ENCODE measurements around the gene PRELID3B.
"Not testable (repeated sequence)": the region's sequence is repeated elsewhere in the genome, so short reads cannot be mapped to it uniquely, and the experiment has no call there.

PRELID3B gene

DNA sequence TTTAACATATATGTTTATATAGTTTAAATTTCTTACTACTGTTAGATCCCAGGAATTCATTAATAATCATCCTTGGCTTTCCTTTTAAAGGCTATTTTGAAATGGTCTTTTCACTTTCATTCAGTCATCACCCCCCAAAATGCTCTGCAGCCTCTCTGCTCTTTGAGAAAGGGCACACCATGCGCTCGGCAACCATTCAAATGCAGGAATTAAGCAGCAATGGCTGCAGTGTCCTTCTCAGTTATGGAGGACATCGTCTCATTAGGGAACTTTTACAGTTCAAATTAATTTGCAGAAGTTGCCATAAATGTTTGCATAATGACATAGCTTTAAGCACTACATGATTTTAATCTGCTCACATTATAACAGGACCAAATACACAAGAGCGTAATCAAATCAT lies 17.1 kb downstream of the PRELID3B start:
- DNase-seq (ENCODE audit: low read depth): no peak

DNA sequence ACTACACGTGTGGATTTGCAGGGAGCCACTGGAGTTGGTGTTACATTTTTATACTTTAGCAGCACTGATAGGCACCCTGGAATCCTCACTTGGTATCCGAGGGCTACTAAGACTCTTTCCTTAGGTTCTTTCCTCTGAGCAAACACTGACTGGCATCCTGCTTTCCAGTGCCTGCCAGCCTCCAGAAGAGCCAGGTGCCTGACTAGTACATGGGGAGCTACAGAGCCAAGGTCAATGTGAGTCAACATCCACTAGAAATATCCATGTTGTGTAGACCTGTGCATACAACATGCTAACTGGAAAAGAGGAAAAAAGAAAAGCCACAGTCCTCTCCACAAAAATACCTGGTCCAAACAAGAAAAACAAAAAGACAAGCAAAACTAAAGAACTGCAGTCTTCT lies 17.5 kb downstream of the PRELID3B start:
- no peak for DNase-seq (ENCODE audit: low read depth)

DNA sequence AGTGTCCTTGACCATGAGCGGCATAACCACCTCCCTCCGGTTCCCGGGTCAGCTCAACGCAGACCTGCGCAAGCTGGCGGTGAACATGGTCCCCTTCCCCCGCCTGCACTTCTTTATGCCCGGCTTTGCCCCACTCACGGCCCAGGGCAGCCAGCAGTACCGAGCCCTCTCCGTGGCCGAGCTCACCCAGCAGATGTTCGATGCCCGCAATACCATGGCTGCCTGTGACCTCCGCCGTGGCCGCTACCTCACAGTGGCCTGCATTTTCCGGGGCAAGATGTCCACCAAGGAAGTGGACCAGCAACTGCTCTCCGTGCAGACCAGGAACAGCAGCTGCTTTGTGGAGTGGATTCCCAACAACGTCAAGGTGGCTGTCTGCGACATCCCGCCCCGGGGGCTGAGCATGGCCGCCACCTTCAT lies 18.5 kb downstream of the PRELID3B start:
- DNase-seq (ENCODE audit: low read depth): no peak

DNA sequence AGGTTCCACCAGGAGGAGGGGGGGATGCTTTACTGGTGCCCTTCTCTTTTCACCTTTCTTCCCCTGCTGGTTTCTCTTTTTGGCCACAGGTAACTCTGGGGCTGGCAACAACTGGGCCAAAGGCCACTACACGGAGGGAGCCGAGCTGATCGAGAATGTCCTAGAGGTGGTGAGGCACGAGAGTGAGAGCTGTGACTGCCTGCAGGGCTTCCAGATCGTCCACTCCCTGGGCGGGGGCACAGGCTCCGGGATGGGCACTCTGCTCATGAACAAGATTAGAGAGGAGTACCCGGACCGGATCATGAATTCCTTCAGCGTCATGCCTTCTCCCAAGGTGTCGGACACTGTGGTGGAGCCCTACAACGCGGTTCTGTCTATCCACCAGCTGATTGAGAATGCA lies 19.0 kb downstream of the PRELID3B start:
- DNase-seq (ENCODE audit: low read depth): no peak

DNA sequence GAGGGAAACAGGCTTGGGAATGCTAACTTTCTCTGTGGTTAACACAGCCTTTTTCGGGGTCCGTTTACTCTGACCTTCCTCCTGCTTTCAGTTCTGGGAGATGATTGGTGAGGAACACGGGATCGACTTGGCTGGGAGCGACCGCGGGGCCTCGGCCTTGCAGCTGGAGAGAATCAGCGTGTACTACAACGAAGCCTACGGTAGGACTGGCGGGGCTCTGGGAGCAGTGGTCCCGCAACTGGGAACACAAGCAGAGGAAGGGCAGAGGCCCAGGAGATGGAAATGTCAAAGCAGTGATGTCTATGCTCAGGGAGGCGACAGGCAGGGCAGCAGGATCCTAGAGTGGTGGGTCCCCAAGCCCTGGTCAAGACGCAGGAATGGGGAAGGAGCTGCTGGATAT lies 19.8 kb downstream of the PRELID3B start:
- no peak for DNase-seq (ENCODE audit: low read depth)

DNA sequence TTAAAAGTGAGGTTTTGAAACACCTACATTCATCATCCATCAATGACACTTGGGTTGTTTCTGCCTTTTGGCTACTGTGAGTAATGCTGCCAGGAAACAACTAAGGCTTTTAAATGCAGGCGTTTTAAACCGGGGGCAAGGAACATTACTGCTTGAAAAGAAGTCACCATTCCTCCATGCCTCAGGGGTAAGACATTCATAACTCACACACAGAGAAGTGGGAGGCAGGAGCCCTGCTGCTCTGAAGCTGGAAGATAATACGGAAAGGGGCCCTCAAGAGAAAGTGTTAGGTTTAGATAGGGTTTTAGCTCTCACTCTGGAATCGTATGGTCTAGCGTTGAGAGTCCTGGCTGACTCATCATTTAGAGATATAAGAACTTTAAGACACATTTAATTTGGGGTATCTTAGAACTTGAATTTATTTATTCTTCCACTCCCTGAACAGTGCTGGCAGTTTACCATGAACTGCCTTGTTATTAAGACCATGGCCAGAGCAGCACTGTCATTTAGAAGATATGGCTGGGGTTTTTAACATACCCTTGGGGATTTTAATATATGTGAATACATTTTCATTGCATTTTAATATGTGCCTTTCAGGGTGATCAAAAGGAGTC lies 21.5 kb downstream of the PRELID3B start:
- DNase-seq (ENCODE audit: low read depth): no peak

DNA sequence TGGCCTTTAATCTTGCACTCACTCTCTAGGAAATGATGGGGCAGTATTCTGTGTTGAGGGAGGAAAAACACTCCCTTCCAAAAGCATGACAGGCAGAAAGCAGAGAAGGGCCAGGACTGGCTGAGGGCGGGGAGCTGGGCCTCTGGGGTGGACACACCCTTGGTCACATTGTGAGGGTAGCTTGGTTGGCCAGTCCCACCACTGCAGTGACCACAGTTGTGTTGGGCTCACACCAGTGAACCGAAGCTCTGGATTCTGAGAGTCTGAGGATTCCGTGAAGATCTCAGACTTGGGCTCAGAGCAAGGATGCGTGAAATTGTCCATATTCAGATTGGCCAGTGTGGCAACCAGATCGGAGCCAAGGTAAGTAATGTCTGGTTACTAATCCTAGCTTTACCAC lies 23.4 kb downstream of the PRELID3B start, which contains the start of gene TUBB1:
TUBB1 (plus strand) TSS at position 213 of the 400 bp plus-strand sequence; CDS start at position 307, 94 bp downstream.
- no peak for DNase-seq (ENCODE audit: low read depth)

DNA sequence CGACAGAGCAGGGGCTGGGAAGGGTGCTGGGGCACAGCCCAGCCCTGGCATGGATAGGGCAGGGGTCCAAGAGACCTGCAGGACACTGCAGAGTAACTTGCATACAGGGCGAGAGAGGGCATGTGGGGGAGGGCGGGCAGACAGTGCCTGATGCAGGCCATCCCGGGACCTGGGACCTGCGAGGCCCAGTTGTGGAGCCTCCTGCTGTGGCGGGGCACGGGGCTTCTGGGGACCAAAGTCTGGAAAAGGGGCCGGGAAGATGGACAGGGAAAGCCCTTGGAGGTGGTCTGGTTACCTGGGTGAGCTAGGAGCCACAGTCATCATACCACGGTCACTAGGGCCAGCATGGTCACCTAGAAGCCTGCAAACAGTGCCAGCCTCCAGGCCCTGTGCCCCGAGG lies 23.8 kb downstream of the PRELID3B start:
- no peak for DNase-seq (ENCODE audit: low read depth)

DNA sequence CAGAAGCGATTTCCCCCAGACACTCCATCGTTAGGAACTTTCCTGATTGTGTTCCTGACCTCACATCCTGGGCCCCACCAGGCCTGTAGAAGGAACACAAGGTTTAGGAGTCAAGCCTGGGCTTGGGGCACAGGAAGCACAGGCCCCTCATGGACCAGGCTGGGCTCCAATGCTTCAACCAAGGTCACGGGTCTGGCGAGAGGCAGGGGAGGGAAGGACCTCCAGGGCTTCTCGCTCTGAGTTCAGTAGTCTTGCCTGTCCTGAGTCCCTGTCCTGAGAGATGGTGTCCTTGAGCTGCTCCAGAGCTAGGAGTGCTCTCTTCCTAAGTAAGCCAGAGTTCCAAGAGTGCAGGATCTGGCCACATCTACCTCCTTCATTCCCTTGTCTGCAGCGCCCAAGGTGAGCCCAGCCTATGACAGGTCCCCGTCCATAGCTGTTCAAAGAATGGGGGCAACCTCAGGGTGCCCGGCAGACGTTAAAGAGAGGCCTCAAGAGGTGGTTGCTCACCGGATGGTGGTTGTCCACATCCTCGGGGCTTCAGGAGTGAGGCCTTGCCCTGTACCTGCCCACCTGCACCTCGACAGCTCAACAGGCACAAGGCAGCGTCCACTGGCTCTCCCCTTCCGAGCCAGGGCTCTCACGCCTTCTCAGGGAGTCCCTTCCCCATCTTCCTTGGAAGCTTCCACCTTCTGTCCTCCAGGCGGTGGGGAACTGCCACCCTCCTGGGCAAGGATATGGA lies 24.9 kb downstream of the PRELID3B start:
- DNase-seq (ENCODE audit: low read depth): no peak

DNA sequence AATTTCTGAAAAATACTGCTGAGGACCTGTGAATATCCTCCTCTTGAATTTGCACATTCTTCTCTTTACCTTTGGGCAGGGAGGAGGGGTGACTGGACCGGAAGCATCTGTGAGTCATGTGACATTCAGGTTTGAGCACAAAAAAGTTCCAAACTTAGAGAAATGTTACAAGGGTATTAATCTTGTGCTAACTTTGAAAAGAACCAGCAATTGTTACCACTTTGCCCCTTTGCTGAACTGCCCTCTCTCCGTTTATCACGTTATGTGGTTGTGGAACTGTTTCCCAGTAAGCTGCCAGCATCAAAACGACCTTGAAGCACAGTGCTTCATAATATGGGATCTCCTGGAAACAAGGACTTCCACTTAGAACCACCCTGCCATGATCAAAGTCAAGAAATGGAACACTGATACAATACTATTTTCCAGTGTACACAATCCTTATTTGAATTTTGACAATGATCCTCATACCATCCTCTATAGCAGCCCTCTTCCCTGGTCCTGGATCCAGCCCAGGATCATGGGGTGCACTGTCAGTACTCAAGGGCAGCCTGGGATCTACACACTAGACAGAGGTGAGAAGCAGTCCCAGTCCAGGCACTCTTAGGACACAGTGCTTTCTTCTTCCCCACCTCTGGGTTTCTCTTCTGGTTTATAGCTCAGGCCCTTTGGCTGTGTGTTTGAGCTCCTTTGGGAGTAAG lies 25.6 kb downstream of the PRELID3B start:
- no peak for DNase-seq (ENCODE audit: low read depth)

DNA sequence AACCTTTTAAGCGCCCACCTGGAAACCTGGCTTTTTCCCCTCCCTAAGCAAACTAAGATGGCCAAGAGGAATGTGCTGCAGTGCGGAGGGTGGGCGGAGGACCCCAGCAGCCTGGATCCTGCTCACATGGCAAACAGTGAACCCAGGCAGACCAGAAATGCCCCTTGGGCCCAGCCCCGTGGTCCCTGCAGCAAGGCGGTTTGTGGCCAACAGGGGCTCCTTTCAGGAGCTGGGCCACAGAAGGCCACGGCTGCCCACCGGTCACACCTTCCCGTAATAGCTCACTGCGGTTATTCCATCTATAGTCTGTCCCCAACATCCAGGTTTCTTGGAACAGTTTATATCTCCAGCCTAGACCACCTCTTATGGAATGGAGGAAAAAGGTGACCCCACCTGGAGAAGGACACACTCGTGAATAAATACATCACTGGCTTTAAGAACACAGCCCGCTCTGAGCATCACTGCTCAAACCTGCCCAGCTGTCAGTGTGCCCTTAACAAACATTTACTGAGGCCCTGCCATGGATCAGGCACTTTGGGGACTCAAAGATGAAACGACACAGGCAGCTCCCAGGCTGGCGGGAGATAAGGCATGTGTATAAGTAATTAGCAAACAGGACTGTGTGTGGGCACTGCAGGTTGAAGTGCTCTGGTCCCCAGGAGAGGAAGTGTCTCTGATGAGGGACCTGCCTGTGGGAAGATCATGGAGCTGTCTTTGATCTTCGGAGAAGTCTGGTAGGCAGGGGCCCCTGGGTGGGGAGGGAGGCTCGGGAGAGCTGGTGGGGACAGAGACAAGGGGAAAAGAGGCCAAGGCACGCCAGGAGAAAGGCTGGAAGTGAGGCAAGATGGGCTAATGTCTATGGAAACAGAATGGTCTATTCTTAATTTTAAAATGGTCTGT lies 26.5 kb downstream of the PRELID3B start:
- no peak for DNase-seq (ENCODE audit: low read depth)

DNA sequence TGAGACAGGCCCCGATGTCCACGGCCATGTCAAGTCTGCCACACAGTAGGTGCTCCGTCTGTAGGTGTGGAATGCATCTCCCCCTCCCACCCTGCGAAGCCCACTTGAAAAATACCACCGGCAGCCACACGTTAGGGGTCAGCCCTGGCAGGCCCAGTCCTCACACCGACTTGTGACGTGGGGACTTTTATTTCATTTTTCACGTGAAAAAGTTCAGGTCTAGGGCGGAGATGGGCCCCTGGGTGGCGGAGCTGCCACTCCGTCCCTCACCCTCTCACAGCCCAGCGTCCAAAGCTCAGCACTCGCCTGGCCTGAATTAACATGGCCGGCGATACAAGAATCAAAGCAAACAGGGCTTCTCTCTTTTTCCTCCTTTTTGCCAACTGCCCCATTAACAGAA lies 27.2 kb downstream of the PRELID3B start:
- no peak for DNase-seq (ENCODE audit: low read depth)

DNA sequence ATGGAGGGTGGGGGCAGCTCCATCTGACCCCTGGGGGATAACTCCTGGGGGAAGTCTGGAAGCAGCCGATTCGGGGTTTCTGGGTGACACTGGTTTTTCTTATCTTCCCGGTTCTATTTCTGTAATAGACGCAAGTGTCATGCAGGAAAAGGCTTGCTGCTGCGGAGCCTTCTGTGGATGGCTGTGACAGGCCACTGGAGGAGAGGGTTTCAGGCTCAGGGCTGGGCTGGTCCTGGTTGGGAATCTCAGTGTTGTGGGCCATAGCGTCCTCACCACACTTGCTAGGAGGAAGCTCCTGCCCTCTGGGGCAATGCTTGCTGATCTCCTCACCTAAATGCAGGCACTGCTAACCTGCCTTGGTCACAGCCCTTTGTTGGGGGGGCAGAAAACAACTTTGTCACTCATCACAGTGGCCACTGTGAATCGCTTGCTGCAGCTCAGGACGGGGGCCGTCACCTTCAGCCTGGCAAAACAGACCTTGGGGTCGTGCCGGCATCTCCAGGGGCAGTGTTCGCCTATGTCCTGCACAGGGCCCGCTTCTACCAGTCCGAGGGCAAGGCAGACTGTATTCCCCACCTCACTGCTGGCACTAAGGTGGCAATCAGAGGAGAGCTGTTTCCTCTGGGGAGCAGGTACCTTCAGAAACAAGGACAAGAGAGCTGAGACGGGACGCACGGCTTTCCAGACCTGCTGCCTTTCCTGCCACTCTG lies 27.8 kb downstream of the PRELID3B start:
- no peak for DNase-seq (ENCODE audit: low read depth)

DNA sequence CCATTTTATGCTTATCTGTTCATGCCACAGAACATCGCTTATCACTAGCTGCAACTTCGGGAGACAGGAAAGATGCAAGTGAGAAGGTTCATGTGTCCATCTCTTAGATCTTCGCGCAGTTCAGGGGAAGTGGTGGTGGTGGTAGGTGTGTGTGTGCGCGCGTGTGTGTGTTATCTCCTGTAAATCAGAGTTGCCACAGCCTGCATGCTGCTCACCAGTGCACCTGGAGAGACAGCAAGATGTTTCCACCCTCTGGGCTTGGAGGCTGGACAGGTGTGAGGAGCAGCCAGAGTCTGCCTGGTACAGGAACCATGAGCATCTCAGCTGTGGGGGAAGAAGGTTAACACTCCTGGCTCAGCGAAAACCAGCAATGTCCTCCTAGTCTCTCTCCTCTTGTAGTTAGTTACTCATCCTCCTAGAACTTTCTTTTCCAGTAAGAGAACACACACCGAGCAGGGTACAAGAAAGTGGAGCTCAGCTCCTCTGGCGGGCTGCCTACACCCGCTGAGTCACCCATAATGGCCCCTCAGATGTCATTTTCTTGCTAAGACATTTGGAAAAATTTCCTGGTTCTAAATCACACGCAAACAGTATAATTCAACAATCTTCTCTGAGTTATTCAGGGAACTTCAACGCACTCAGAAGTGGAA lies 28.5 kb downstream of the PRELID3B start:
- DNase-seq (ENCODE audit: low read depth): no peak

DNA sequence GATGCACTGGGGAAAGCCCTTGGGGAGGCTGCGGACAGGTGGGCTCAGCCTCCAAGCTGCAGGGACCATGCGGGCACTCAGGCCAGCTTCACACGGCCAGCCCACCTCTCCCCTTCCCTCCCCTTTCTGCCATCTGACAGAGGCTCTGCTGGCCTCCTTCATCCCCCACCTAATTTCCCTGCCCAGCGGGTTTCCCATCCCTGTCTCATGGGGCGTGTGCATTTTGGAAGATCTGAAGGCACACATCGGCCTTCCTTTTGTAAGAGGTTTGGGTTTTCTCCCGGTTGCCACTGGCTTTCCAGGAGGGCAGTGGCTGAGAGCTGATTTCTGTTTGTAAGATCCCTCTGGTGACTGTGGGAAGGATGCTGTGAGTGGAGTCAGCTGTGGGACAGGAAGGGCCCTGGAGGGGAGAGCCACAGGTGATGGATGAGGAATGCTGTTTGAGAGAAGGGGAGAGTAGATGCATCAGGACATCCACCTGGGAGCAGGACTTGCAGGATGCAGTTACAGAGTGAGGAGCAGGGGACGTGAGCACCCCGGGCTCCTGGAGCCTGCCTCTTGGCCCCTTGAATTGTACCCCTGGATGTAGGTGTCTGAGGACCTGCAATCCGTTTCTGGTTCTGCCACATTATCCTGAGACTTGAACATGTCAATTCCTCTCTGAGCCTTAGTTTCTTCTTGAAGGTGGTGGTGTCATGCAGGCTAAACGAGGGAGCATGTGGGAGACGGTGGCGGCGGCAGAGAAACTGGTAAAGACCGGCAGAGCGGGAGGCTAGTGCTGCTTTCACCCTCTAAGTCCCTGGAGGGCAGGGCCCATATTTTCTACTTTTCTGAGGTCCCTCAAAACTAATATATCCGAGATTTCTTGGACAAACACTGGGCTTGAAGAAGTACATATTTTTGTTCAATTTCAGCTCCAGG lies 29.3 kb downstream of the PRELID3B start:
- DNase-seq (ENCODE audit: low read depth): no peak

DNA sequence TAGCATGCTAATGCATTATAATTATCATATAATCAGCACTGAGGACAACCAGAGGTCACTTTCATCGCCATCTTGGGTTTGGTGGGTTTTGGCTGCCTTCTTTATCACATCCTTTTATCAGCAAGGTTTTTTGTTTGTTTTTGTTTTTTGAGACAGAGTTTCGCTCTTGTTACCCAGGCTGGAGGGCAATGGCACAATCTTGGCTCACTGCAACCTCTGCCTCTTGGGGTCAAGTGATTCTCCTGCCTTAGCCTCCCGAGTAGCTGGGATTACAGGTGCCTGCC lies 30.8 kb downstream of the PRELID3B start:
- not testable (repeated sequence) for DNase-seq (ENCODE audit: low read depth)

DNA sequence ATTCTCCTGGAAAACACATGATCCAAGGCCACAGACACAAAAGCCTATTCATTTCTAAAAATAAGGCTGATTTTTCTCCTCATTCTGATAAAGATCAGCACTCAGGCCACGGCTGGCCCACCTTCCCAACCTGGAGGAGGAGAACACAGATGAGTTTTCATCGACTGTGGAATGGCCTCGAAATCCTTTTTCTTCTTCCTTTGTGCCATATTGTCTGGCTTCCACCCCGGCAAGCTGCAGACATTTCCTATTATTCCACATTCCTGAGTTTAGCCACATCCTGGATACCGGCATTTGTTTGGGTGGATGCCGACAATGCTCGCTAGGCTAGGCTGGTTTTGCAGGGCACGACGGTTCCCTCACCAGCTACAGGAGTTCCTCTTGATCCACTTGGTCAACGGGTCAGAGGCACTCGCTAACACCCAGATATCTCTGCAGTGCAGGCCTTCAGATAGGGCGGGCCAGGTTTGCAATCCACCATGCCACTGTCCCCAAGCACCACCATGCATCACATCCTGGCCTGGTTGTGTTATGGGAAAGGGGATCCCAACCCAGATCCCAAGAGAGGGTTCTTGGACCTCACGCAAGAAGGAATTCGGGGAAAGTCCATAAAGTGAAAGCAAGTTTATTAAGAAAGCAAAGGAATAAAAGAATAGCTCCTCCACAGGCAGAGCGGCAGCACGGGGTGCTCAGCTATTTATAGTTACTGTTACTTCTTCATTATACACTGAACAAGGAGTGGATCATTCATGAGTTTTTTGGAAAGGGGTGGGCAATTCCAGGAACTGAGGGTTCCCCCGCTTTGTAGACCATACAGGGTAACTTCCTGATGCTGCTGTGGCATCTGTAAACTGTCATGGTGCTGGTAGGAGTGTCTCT lies 31.4 kb downstream of the PRELID3B start:
- DNase-seq (ENCODE audit: low read depth): no peak

DNA sequence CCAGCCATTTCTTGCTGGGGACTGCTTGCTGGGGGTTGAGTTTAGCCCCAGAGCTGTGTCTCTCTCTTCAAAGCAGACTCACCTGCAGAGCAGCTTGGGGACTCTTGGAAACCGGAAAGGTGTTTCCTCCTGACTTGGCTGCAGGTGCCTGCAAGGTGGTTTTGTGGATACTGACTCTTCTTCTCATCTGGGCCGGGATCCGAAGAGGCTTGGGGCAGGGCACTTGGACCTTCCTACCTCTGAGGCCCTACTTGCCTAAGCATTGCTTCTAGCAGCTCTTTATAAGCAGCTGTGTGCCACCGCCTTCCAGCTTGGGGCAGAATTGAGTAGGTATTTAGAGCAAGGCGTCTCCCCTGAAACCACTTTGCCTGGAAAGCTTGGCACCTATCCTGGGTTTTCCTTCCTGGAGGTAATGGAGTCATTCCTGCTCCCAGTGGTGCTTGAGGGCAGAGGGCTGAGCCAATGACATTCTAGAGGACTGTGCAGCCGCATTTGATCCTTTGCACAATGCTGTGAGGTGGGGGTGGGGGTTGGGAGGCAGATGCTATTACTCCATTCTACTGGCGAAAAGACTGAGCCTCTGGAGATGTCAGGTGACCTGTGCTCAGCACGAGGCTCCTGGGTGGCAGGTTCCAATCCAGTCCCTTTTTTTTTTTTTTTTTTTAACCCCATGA lies 32.1 kb downstream of the PRELID3B start:
- no peak for DNase-seq (ENCODE audit: low read depth)

Data from stimulated activated CD8-positive, alpha-beta memory T cell treated with anti-CD3 and anti-CD28 coated beads, Interleukin-12 subunit alpha, Interleukin-12 subunit beta, amount 100 ng/mL, for 4 hours (primary cell).